A549 treated with Hydrocortisone at 1 μM for 4 hours (cell line): ENCODE results near the gene MED25. TPM values are rescaled to one million over a fixed set of nuclear protein-coding genes. Genes with fewer than 3 reads are reported as not detected.

ENCODE experiments used
- total RNA-seq: library from RNA; stranded (reverse); fragments of 200-300 nt; extraction: Qiagen RNA extraction; gene quantifications from 5 replicates; pipeline ENCODE4 v1.2.3, GENCODE V29; 2022

The MED25 gene
- 52.5 to 69.5 TPM (median 64.5 TPM) in 5 replicates for total RNA-seq

GRCh38 chr19:49817964-49818648 is at the start of gene MED25:
MED25 (plus strand) TSS chr19:49818289; CDS start chr19:49818342, 53 bp downstream.

DNA sequence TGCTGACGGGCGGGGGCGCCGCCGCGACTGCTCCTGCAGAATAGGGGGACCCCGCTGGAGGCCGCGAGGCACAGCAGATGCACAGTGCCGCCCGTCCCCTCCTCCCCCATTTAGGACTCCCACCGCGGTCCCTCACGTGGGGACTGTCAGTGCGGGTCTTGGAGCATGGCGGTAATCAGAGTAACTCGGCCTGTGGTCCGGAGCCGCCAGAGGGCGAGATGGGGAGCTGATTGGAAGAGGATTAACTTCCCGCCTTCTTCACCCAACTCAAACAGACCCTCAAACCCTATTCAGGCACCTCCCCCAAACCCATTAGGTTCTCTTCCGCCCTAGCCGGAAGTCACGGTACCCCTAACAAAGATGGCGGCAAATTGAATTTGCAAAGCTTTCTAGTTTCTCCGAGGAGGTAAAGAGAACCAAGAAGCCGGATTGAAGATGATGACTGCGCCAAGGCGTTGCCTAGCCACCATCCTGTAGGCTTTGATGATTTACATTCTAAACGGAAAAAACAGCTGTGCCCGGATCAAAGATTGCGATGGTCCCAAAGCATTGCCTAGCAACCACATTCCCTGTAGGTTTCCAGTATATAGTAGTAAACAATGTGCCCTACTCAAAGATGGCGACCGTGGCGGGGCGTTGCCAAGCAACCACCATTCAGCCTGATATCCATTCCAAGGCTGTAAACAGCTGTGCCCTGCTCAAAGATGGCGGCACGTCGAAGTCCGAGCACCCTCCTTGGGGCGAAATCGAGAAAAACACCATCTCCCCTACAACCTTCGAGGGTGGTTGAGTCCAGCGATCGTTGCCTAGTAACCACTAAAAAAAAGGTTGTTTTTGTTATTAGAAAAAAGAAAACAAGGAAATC is 4.9 kb upstream of the MED25 start, which contains the start of gene FUZ:
FUZ (minus strand) TSS at position 296 of the 865 bp plus-strand sequence; CDS start at position 110, 186 bp downstream.

DNA sequence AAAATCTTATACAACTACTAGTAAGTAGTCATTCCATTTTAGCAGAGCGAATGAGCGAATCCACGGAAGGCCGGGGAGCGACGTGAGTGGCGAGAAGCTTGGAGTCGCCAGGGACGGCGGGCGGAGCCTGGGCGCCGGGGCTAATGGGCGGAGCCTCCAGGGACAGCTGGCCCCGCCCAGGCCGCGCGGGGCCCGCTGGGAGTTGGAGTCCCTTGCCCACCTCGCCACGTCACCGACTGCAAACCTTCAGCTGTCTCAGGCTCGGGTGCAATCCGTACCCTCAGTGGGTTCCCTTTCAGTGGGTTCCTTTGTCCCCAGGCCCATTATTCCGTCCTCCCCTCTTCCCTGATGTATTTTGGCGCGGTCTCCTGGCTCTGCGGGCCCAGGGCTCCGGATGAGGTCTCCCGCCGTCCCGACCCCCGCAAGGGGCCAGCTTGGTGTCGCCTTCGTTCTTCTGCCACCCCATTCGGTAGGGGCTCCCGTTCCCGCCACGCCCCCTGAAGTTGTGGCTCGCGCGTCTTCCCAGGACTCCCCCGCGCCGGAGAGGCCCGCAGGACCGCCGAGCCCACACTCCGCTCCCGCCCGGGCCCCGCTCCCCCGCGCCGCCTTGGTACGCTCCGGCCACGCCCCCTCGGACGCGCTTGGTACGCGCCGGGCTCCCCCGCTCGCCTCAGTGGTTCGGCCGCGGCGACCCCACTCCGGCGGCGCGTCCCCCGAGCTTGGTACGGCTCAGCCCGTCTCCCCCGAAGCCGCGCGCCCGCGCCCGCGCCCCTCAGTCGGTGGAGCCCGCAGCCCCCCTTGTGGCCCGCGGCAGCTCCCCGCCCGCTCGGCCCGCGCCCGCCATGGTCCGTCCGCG is 32.6 kb downstream of the MED25 start, which contains the start of gene PTOV1:
PTOV1 (plus strand) TSS at position 673 of the 856 bp plus-strand sequence.

DNA sequence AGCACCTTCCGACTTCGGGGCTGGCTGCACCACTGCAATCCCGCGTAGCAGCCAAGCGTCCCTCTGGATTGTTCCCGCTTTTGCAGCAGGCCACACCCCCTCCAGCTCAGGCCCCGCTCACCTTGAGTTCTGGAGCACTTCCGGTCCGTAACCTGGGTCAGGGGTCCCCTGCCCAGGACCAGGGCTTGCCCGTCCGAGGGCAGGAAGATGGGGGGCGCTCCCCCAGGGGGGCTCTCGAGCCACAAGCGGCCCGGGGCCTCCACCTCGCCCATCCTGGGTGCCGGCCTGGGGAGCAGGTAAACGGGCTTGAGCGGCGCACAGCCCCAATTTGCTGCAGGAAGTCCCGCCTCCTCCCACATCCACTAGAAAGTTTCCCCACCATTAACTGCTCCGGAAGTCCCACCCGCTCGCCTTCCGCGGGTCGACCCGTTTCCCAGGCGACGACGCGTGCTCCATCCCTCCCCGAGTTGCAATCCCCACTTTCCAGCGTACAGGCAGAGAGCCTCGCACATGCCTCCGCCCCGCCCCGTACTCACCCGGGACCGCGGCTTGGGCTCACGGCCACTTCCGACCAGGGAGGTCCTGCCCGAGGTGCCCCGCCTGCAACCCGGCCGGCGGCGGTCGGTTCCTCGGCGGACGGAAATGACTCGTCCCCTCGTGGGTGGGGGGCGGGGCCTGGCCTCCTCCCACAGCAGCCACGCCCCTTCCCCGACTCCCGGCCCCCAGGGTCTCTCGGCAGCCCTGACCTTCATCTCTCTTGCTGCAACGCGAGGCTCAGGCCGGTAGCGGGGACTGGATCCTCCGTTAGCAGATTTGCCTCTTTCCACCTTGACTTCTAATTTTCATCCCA is 49.1 kb downstream of the MED25 start, which contains the start of gene PNKP:
PNKP (minus strand) TSS at position 644 of the 850 bp plus-strand sequence; CDS start at position 272, 372 bp downstream.

DNA sequence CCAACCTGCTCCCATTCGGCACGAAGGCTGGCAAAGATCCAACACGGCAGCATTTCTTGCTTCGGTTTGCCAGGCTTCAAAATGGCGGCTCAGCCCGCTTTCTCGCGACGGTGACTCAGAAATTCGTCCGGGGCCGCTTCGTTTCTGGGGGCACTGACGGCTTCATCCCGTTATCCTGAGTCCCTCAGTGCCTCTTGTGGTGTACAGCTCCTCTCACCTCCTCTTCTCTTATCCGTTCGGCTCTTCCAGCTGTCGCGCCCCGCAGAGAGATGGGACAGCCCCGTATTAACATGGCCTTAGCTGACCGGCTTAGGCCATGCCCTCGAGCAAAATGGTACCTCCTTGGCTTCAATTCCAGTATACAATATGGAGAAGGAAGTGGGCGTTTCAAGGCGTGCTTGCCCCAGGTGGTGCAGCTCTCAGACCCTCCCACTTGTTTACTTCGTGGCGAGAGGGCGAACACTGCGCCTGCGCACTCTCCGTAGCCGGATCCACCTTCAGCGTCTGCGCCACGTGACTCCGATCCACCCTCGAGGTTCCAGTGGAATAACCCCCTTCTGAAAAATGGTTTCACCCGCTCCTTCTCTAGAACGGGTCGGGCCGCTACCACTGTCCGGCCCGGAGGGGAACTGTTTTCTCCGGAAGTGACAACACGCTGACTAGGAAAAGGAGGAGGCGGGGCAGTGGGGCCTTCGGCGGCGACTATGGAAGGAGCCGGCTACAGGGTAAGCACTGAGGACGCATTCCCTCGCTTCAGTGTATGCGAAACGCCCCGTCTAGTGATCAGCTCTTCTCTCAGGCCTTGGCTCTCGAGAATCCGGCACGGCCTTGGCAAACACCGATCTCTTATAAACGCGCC is 59.2 kb downstream of the MED25 start, which contains the start of the genes AKT1S1 and TBC1D17:
AKT1S1 (minus strand) TSS at position 336 of the 859 bp plus-strand sequence. CDS start 4,060 bp downstream, outside the sequence.
TBC1D17 (plus strand) TSS at position 683 of the 859 bp plus-strand sequence; CDS start at position 705, 22 bp downstream.

Other genes starting within 250 kb of the MED25 start
- gene NOSIP, start 237.7 kb upstream of the MED25 start, total RNA-seq: 88.4 to 106 TPM (median 103 TPM) in 5 replicates
- gene PRRG2, start 237.0 kb upstream of the MED25 start, total RNA-seq: 0.78 to 1.3 TPM (median 0.84 TPM) in 5 replicates
- 30.3 to 35.7 TPM (median 34.3 TPM) in 5 replicates for gene PRR12, start 227.1 kb upstream of the MED25 start, total RNA-seq
- gene RRAS, start 178.1 kb upstream of the MED25 start, total RNA-seq: 103 to 162 TPM (median 151 TPM) in 5 replicates
- gene SCAF1, start 176.1 kb upstream of the MED25 start, total RNA-seq: 55.7 to 70.6 TPM (median 65.0 TPM) in 5 replicates
- gene IRF3, start 152.4 kb upstream of the MED25 start, total RNA-seq: 91.9 to 104 TPM (median 99.5 TPM) in 5 replicates
- 52.0 to 76.1 TPM (median 68.7 TPM) in 5 replicates for gene BCL2L12, start 152.4 kb upstream of the MED25 start, total RNA-seq
- 402 to 427 TPM (median 409 TPM) in 5 replicates for gene PRMT1, start 141.0 kb upstream of the MED25 start, total RNA-seq
- gene ADM5, start 128.7 kb upstream of the MED25 start, total RNA-seq: 3.1 to 6.1 TPM (median 5.4 TPM) in 5 replicates
- 10.9 to 14.1 TPM (median 11.8 TPM) in 5 replicates for gene CPT1C, start 127.2 kb upstream of the MED25 start, total RNA-seq
- not detected in 5 replicates for gene TSKS, start 55.0 kb upstream of the MED25 start, total RNA-seq
- 49.2 to 57.2 TPM (median 53.4 TPM) in 5 replicates for gene AP2A1, start 51.3 kb upstream of the MED25 start, total RNA-seq
- gene FUZ, start 5.0 kb upstream of the MED25 start, total RNA-seq: 14.2 to 15.0 TPM (median 14.4 TPM) in 5 replicates
- 109 to 153 TPM (median 147 TPM) in 5 replicates for gene PTOV1, start 32.9 kb downstream of the MED25 start, total RNA-seq
- 43.3 to 55.7 TPM (median 46.1 TPM) in 5 replicates for gene PNKP, start 49.3 kb downstream of the MED25 start, total RNA-seq
- gene AKT1S1, start 59.1 kb downstream of the MED25 start, total RNA-seq: 69.0 to 114 TPM (median 102 TPM) in 5 replicates
- gene TBC1D17, start 59.4 kb downstream of the MED25 start, total RNA-seq: 20.8 to 22.0 TPM (median 21.7 TPM) in 5 replicates
- gene IL4I1, start 78.6 kb downstream of the MED25 start, total RNA-seq: 0.58 to 1.0 TPM (median 0.66 TPM) in 5 replicates
- gene ATF5, start 110.9 kb downstream of the MED25 start, total RNA-seq: 46.1 to 53.6 TPM (median 48.0 TPM) in 5 replicates
- gene NUP62, start 111.2 kb downstream of the MED25 start, total RNA-seq: 83.4 to 88.1 TPM (median 83.9 TPM) in 5 replicates
- gene SIGLEC11, start 142.9 kb downstream of the MED25 start, total RNA-seq: 0.07 to 0.13 TPM (median 0.07 TPM) in 5 replicates
- gene VRK3, start 207.1 kb downstream of the MED25 start, total RNA-seq: 37.4 to 47.1 TPM (median 39.7 TPM) in 5 replicates
- gene ZNF473, start 207.7 kb downstream of the MED25 start, total RNA-seq: 7.6 to 13.2 TPM (median 9.8 TPM) in 5 replicates